Stromal cell of bone marrow (primary cell): ENCODE results near the gene TBC1D16.
"Not testable (repeated sequence)": the region's sequence is repeated elsewhere in the genome, so short reads cannot be mapped to it uniquely, and the experiment has no call there.

ENCODE experiments used
- DNase-seq: peaks from one replicate; pipeline ENCODE4 v3.0.0-alpha.2; 2012; ENCODE audit warnings: low read depth

Gene TBC1D16

GRCh38 chr17:79913896-79914812, 121.5 kb downstream of the TBC1D16 start:
- no peak for DNase-seq

GRCh38 chr17:79913451-79913850, 122.2 kb downstream of the TBC1D16 start:
- DNase-seq = no peak

- DNase-seq = no peak
Observed at GRCh38 chr17:79912552-79913330, 122.9 kb downstream of the TBC1D16 start.

GRCh38 chr17:79911430-79912399, 124.0 kb downstream of the TBC1D16 start:
- no peak for DNase-seq

GRCh38 chr17:79910985-79911361, 124.7 kb downstream of the TBC1D16 start:
- DNase-seq = no peak

GRCh38 chr17:79909121-79909520, 126.6 kb downstream of the TBC1D16 start:
- no peak for DNase-seq

GRCh38 chr17:79907850-79908249, 127.8 kb downstream of the TBC1D16 start:
- DNase-seq = no peak

GRCh38 chr17:79907217-79907715, 128.4 kb downstream of the TBC1D16 start:
- no peak for DNase-seq

- no peak for DNase-seq
Observed at GRCh38 chr17:79905832-79906231, 129.8 kb downstream of the TBC1D16 start.

- DNase-seq = no peak
Observed at GRCh38 chr17:79904865-79905264, 130.8 kb downstream of the TBC1D16 start.

- DNase-seq = no peak
Observed at GRCh38 chr17:79902146-79902791, 133.4 kb downstream of the TBC1D16 start.

GRCh38 chr17:79901131-79901530, 134.5 kb downstream of the TBC1D16 start:
- no peak for DNase-seq

GRCh38 chr17:79899584-79899983, 136.1 kb downstream of the TBC1D16 start:
- no peak for DNase-seq

GRCh38 chr17:79897243-79898063, 138.2 kb downstream of the TBC1D16 start:
- DNase-seq = no peak

GRCh38 chr17:79893457-79893856, 142.2 kb downstream of the TBC1D16 start:
- not testable (repeated sequence) for DNase-seq

GRCh38 chr17:79892457-79893241, 143.0 kb downstream of the TBC1D16 start:
- DNase-seq = no peak

- DNase-seq = no peak
Observed at GRCh38 chr17:79891113-79891730, 144.4 kb downstream of the TBC1D16 start.

GRCh38 chr17:79890706-79891105, 145.0 kb downstream of the TBC1D16 start:
- DNase-seq = no peak
